H1 (cell line): ENCODE data around the gene C1QTNF1. TPM values are rescaled to one million over a fixed set of nuclear protein-coding genes. Genes with fewer than 3 reads are reported as not detected.

Experiments used
- CTCF ChIA-PET: fragments of 300-600 bp; sonication (Branson Sonifier 250); formaldehyde crosslinking; loops from one replicate; lab custom pipeline; 2021; ENCODE audit not compliant: partially characterized antibody; lab: Charles Lee
- POLR2A ChIA-PET: fragments of 300-600 bp; sonication (Branson Sonifier 250); formaldehyde crosslinking; loops from one replicate; lab custom pipeline; 2021; ENCODE audit warnings: inconsistent platforms; ENCODE audit not compliant: partially characterized antibody; lab: Charles Lee
- DNase-seq, 2 experiments: peaks; one replicate each; pipeline versions ENCODE4 v3.0.0 to v3.0.0-alpha.2; 2010 to 2022; ENCODE audit warnings: low spot score in 2 of 2, low read depth in 1 of 2, mixed read lengths in 1 of 2
- FAIRE-seq: peaks from 2 replicates; lab custom pipeline; 2011; peaks lifted over from hg19 to GRCh38; lab: Jason Lieb, UNC
- H2AFZ ChIP-seq: 2 replicates; pipeline ENCODE4 v1.8.1; 2012; ENCODE audit warnings: low read length, inconsistent platforms
- H2AK5ac ChIP-seq: 2 replicates; pipeline ENCODE4 v1.6.1; 2013; ENCODE audit warnings: low read depth, low read length
- H2BK120ac ChIP-seq: replicated peaks from 2 replicates; pipeline ENCODE3; 2013; ENCODE audit warnings: low read depth, low read length, inconsistent platforms
- H2BK12ac ChIP-seq: 2 replicates; pipeline ENCODE4 v1.6.1; 2013; ENCODE audit warnings: low read depth, low read length
- H2BK15ac ChIP-seq: 2 replicates; pipeline ENCODE4 v1.6.1; 2013; ENCODE audit warnings: low read length
- H2BK20ac ChIP-seq: 2 replicates; pipeline ENCODE4 v1.6.1; 2013; ENCODE audit warnings: low read length
- H2BK5ac ChIP-seq: 2 replicates; pipeline ENCODE4 v1.6.1; 2013; ENCODE audit warnings: low read depth, low read length
- H3K14ac ChIP-seq: 2 replicates; pipeline ENCODE4 v1.6.1; 2013; ENCODE audit warnings: inconsistent platforms; ENCODE audit not compliant: insufficient read length
- H3K18ac ChIP-seq: 2 replicates; pipeline ENCODE4 v1.6.1; 2013; ENCODE audit warnings: low read length; ENCODE audit errors: extremely low read depth
- H3K23ac ChIP-seq: 2 replicates; pipeline ENCODE4 v1.6.1; 2013; ENCODE audit warnings: inconsistent platforms; ENCODE audit not compliant: insufficient read length
- H3K23me2 ChIP-seq: 2 replicates; pipeline ENCODE4 v1.6.1; 2013; ENCODE audit warnings: low read depth, low read length
- H3K27ac ChIP-seq: 2 replicates; pipeline ENCODE4 v1.6.1; 2011; ENCODE audit warnings: low read depth, low read length, inconsistent platforms
- H3K27me3 ChIP-seq, 4 experiments: replicated peaks in 1 of 4; 1 replicate in 1 of 4; 2 replicates in 3 of 4; pipeline versions ENCODE4 v1.6.1 to v1.8.1; 2011 to 2013; ENCODE audit warnings: low read length in 3 of 4, mild to moderate bottlenecking in 3 of 4, inconsistent platforms in 2 of 4, mixed read lengths in 2 of 4, moderate library complexity in 1 of 4; ENCODE audit not compliant: control insufficient read depth in 3 of 4, insufficient read depth in 3 of 4; ENCODE audit errors: extremely low read depth in 1 of 4
- H3K36me3 ChIP-seq, 4 experiments: 2 replicates each; pipeline versions ENCODE4 v1.6.1 to v1.8.1; 2011 to 2013; ENCODE audit warnings: mild to moderate bottlenecking in 4 of 4, low read length in 3 of 4, moderate library complexity in 2 of 4, control low read depth in 1 of 4, inconsistent platforms in 1 of 4; ENCODE audit not compliant: insufficient read depth in 4 of 4, control insufficient read depth in 2 of 4
- H3K4ac ChIP-seq: replicated peaks from 2 replicates; pipeline ENCODE3; 2013; ENCODE audit warnings: low read length, low read depth, mixed read lengths, inconsistent platforms; ENCODE audit not compliant: insufficient read length
- H3K4me1 ChIP-seq, 4 experiments: replicated peaks in 1 of 4; 1 replicate in 1 of 4; 2 replicates in 3 of 4; pipeline versions ENCODE4 v1.6.1 to v1.8.1; 2011 to 2013; ENCODE audit warnings: low read length in 3 of 4, inconsistent platforms in 2 of 4, mixed read lengths in 1 of 4; ENCODE audit not compliant: insufficient read depth in 4 of 4, control insufficient read depth in 3 of 4
- H3K4me2 ChIP-seq, 2 experiments: 2 replicates each; pipeline versions ENCODE4 v1.6.1 to v1.8.1; 2011 to 2013; ENCODE audit warnings: low read depth in 2 of 2, low read length in 2 of 2, control low read depth in 1 of 2, inconsistent platforms in 1 of 2, mild to moderate bottlenecking in 1 of 2; ENCODE audit not compliant: insufficient read depth in 1 of 2
- H3K4me3 ChIP-seq, 4 experiments: fragments of 200-600, 300-600 bp in 1 of 4; sonication (generic), shearing (Covaris generic), sonication (Bioruptor Twin) in 1 of 4; 2 replicates each; pipeline versions ENCODE4 v1.5.1 to v1.8.1; 2011 to 2016; ENCODE audit warnings: low read length in 4 of 4, low read depth in 3 of 4, control low read depth in 2 of 4, inconsistent platforms in 2 of 4, mild to moderate bottlenecking in 2 of 4, mixed read lengths in 1 of 4, moderate library complexity in 1 of 4; ENCODE audit not compliant: insufficient read depth in 2 of 4; ENCODE audit errors: extremely low read depth in 1 of 4
- H3K56ac ChIP-seq: replicated peaks from 2 replicates; pipeline ENCODE3; 2013; ENCODE audit warnings: low read depth, mild to moderate bottlenecking, mixed read lengths, low read length, inconsistent platforms; ENCODE audit not compliant: insufficient read length
- H3K79me1 ChIP-seq: 2 replicates; pipeline ENCODE4 v1.6.1; 2013; ENCODE audit warnings: low read depth, low read length, control low read depth
- H3K79me2 ChIP-seq, 2 experiments: 2 replicates each; pipeline versions ENCODE4 v1.6.1 to v1.8.1; 2012 to 2013; ENCODE audit warnings: low read length in 2 of 2, mild to moderate bottlenecking in 2 of 2, inconsistent platforms in 1 of 2; ENCODE audit not compliant: insufficient read depth in 2 of 2, control insufficient read depth in 1 of 2
- H3K9ac ChIP-seq, 4 experiments: replicated peaks in 1 of 4; 1 replicate in 1 of 4; 2 replicates in 3 of 4; pipeline versions ENCODE4 v1.6.1 to v1.8.1; 2011 to 2013; ENCODE audit warnings: low read depth in 3 of 4, low read length in 3 of 4, control low read depth in 2 of 4, mild to moderate bottlenecking in 2 of 4, moderate library complexity in 2 of 4, inconsistent platforms in 1 of 4; ENCODE audit errors: extremely low read depth in 1 of 4
- H3K9me3 ChIP-seq, 2 experiments: 2 replicates each; pipeline versions ENCODE4 v1.6.1 to v1.8.1; 2012 to 2013; ENCODE audit warnings: mild to moderate bottlenecking in 2 of 2, moderate library complexity in 2 of 2, control low read depth in 1 of 2, inconsistent platforms in 1 of 2, low read depth in 1 of 2, low read length in 1 of 2, mixed read lengths in 1 of 2; ENCODE audit not compliant: insufficient read depth in 2 of 2
- H4K20me1 ChIP-seq, 2 experiments: replicated peaks in 1 of 2; 2 replicates each; pipeline versions ENCODE3 to v1.8.1; 2011 to 2013; ENCODE audit warnings: inconsistent platforms in 2 of 2, low read length in 2 of 2, mild to moderate bottlenecking in 1 of 2; ENCODE audit not compliant: insufficient read depth in 2 of 2, control insufficient read depth in 1 of 2
- H4K5ac ChIP-seq: 2 replicates; pipeline ENCODE4 v1.6.1; 2013; ENCODE audit warnings: low read length, low read depth, mixed read lengths, inconsistent platforms; ENCODE audit not compliant: insufficient read length
- H4K8ac ChIP-seq: 2 replicates; pipeline ENCODE4 v1.8.0; 2013; ENCODE audit warnings: mild to moderate bottlenecking, moderate library complexity, low read length, inconsistent platforms; ENCODE audit not compliant: insufficient read depth; ENCODE audit errors: extremely low read depth
- H4K91ac ChIP-seq: replicated peaks from 2 replicates; pipeline ENCODE3; 2013; ENCODE audit warnings: low read length, mixed read lengths, inconsistent platforms; ENCODE audit not compliant: insufficient read length
- CBX8 ChIP-seq: fragments of 300-800, 300-1000 bp; sonication (generic); IDR thresholded peaks from 2 replicates; pipeline ENCODE4 v1.7.1; 2016; ENCODE audit warnings: low read depth, low read length, borderline replicate concordance
- CHD2 ChIP-seq: IDR thresholded peaks from 2 replicates; pipeline ENCODE4 v1.6.1; 2012; ENCODE audit warnings: low read length, improper control_type of control experiment
- GABPA ChIP-seq: IDR thresholded peaks from 2 replicates; pipeline ENCODE4 v1.6.1; 2011; ENCODE audit warnings: mild to moderate bottlenecking, low read length, moderate library complexity, borderline replicate concordance; ENCODE audit not compliant: insufficient read depth
- HDAC2 ChIP-seq, 2 experiments: fragments of 300-600 bp in 1 of 2; sonication (generic) in 1 of 2; IDR thresholded peaks; 2 replicates each; pipeline ENCODE4 v1.6.1; 2011 to 2012; ENCODE audit warnings: low read depth in 2 of 2, low read length in 2 of 2, mild to moderate bottlenecking in 2 of 2, moderate library complexity in 2 of 2, borderline replicate concordance in 1 of 2, inconsistent platforms in 1 of 2
- MAX ChIP-seq: IDR thresholded peaks from 2 replicates; pipeline ENCODE4 v1.6.1; 2012; ENCODE audit warnings: inconsistent platforms
- SAP30 ChIP-seq: fragments of 300-600 bp; sonication (generic); IDR thresholded peaks from 2 replicates; pipeline ENCODE4 v1.7.1; 2012; ENCODE audit warnings: low read length, moderate library complexity, mild to moderate bottlenecking, inconsistent platforms; ENCODE audit not compliant: insufficient read depth, insufficient replicate concordance
- TAF1 ChIP-seq: IDR thresholded peaks from 2 replicates; pipeline ENCODE4 v1.6.1; 2011; ENCODE audit warnings: mild to moderate bottlenecking, low read depth, low read length
- ZNF274 ChIP-seq: IDR thresholded peaks from 2 replicates; pipeline ENCODE4 v1.7.0; 2012; ENCODE audit warnings: low read length, borderline replicate concordance; ENCODE audit errors: extremely low read depth
- WGBS, 2 experiments: shearing (Covaris generic) in 1 of 2; methylation state at CpG; one replicate each; pipeline versions ENCODE4 v1.1.6 to v1.1.7; 2013 to 2015; ENCODE audit warnings: low lambda C conversion rate in 2 of 2, mixed read lengths in 2 of 2, inconsistent platforms in 1 of 2, low coverage in 1 of 2, missing lambda C conversion rate in 1 of 2; ENCODE audit not compliant: insufficient replicate concordance in 2 of 2, insufficient coverage in 1 of 2, insufficient read length in 1 of 2; ENCODE audit errors: extremely low coverage in 1 of 2, missing lambda C conversion rate in 1 of 2; 5-methylcytosine and 5-hydroxymethylcytosine counted together
- polyA plus RNA-seq, 7 experiments: library from polyadenylated mRNA; depleted of rRNA in 3 of 7; stranded (reverse) in 5 of 7; unstranded in 2 of 7; fragments of >200 nt in 5 of 7; fragments of 200-250 nt in 2 of 7; gene quantifications; 1 replicate in 5 of 7; 2 replicates in 1 of 7; 4 replicates in 1 of 7; pipeline versions ENCODE4 v1.2.1 to v1.2.3, GENCODE V29; 2011 to 2013; ENCODE audit warnings: missing spikeins in 2 of 7, mixed read lengths in 2 of 7
- total RNA-seq: library from RNA; stranded (reverse); fragmentation: NEBNext Ultra II Directional; extraction: Animal tissue kit (Norgen Biotek cat#: 25700); gene quantifications from 2 replicates; pipeline ENCODE4 v1.2.1, GENCODE V29; 2021

Gene C1QTNF1
- total and polyA plus RNA-seq, 2 of the 8 experiments (the other 6 are each of a cell fraction or from before 2014, with no cell fraction given), result 1.5 to 2.5 TPM

DNA sequence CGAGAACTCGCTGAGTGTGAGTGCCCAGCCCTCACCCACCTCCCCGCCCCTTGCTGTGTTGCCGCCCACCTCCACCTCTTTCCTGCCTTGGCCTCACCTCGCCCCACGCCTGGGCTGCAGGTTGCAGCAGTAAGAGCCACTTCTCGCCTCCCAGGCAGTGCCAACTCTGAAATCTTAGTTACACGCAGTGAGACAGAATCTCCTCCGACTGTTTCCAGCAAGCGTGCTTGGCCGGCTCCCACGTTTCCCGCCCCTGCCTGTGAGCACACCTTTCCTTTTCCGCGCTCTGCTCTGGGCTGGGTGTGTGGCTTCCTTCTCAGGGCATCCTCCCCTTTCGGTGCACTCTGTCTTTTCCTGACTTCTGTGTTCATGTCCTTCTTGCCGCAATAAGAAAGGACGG, 56.4 kb downstream of the C1QTNF1 start:
- CTCF ChIA-PET, result interaction anchor here (1.3 to 4.5 kb wide), 2 partner anchors 9 to 13 kb away, joined by 6 to 23 read pairs; no protein-coding TSS in a partner anchor
- H2BK20ac ChIP-seq, result no peak overlapping the region
- DNase-seq, result no peak
- TF ChIP-seq CBX8 (no peak), GABPA (no peak), ZNF274 (no peak), HDAC2 (IDR thresholded peaks at IDR 0.05; ENCODE audit: borderline replicate concordance in 1 of 2, low read depth in 2 of 2, low read length in 2 of 2) (no peak), MAX (no peak), CHD2 (no peak), SAP30 (no peak), TAF1 (no peak)

More for the DNA sequence above, 56.4 kb downstream of the C1QTNF1 start:
- Histone ChIP-seq H3K27me3 (peaks cover 0 to 3% (median 0%) of the 10 kb centered on the region in 4 experiments; a peak in 3 of 7 replicates), H3K18ac (no peak overlapping the region), H2BK15ac (no peak overlapping the region), H2BK12ac (no peak overlapping the region), H2BK5ac (no peak overlapping the region; the same call in 1 of the 2 replicates), H4K8ac (no peak overlapping the region), H3K9me3 (no peaks in the 10 kb centered on the region), H3K4me2 (no peak overlapping the region), H4K91ac (no peak overlapping the region), H3K23me2 (peaks cover 2% of the 10 kb centered on the region; the same call in 1 of the 2 replicates), H3K23ac (no peak overlapping the region), H2AFZ (no peak overlapping the region), H3K4me1 (peaks cover 0 to 2% (median under 1%) of the 10 kb centered on the region in 4 experiments; a peak in 1 of 7 replicates), H2AK5ac (no peak overlapping the region), H3K79me2 (no peaks in the 10 kb centered on the region), H3K79me1 (no peaks in the 10 kb centered on the region), H4K5ac (no peak overlapping the region), H2BK120ac (no peak overlapping the region), H3K27ac (no peak overlapping the region), H3K56ac (no peak overlapping the region), H3K36me3 (peaks cover 2 to 7% (median 6%) of the 10 kb centered on the region in 4 experiments; a peak in 5 of 8 replicates), H3K4ac (no peak overlapping the region), H3K4me3 (no peak overlapping the region), H4K20me1 (peaks cover 2 to 3% of the 10 kb centered on the region in 2 experiments), H3K9ac (no peak overlapping the region), H3K14ac (no peak overlapping the region)
- 92% methylated on average over 18 of the region's 18 CpGs; no CpG with 5 or more reads in 1 of the 2 experiments for WGBS, 2 experiments
- POLR2A ChIA-PET, result no interaction called here
- FAIRE-seq, result no peak
